B cell (primary cell): Measurements from ENCODE around the gene OXCT1. TPM values are rescaled to one million over a fixed set of nuclear protein-coding genes. Genes with fewer than 3 reads are reported as not detected.

ENCODE experiments used
- ATAC-seq: fragments of 200-7000 bp; cut with Tn5 transposase; one replicate; pipeline ENCODE4 v1.10.0; 2021; ENCODE audit warnings: low read depth, mild to moderate bottlenecking, moderate number of reproducible peaks, moderate library complexity
- CTCF ChIA-PET: fragments of 350-600 bp; sonication (Branson Sonifier 250); formaldehyde crosslinking; loops from one replicate; lab custom pipeline; 2021; ENCODE audit warnings: antibody characterized with exemption, inconsistent platforms; lab: Charles Lee
- POLR2A ChIA-PET: fragments of 350-600 bp; sonication (Branson Sonifier 250); formaldehyde crosslinking; loops from one replicate; lab custom pipeline; 2021; ENCODE audit warnings: antibody characterized with exemption; lab: Charles Lee
- DNase-seq: peaks from one replicate; pipeline ENCODE4 v3.0.0; 2013
- H2AFZ ChIP-seq: 2 replicates; pipeline ENCODE4 v1.6.1; 2012; ENCODE audit warnings: mild to moderate bottlenecking, low read depth, low read length; ENCODE audit not compliant: insufficient read depth, poor library complexity, severe bottlenecking
- H3K27ac ChIP-seq, 2 donors: 1 replicate in 1 of 2; 2 replicates in 1 of 2; pipeline ENCODE4 v1.5.1; 2012 to 2013; ENCODE audit warnings: low read length in 2 of 2, mild to moderate bottlenecking in 2 of 2, moderate library complexity in 1 of 2
- H3K27me3 ChIP-seq, 4 experiments: fragments of 200-600 bp in 1 of 4; sonication (generic) in 1 of 4; replicated peaks in 1 of 4; 1 replicate in 2 of 4; 2 replicates in 2 of 4; pipeline versions ENCODE4 v1.6.1 to v1.7.0; 2013 to 2016; ENCODE audit warnings: low read length in 3 of 4, mild to moderate bottlenecking in 2 of 4, mixed read lengths in 1 of 4, moderate library complexity in 1 of 4; ENCODE audit not compliant: insufficient read depth in 4 of 4, control insufficient read depth in 3 of 4; ENCODE audit errors: control extremely low read depth in 1 of 4
- H3K36me3 ChIP-seq, 2 experiments: replicated peaks in 1 of 2; 1 replicate in 1 of 2; 2 replicates in 1 of 2; pipeline versions ENCODE4 v1.6.1 to v1.7.1; 2013; ENCODE audit warnings: low read length in 1 of 2; ENCODE audit not compliant: insufficient read depth in 2 of 2, control insufficient read depth in 1 of 2; ENCODE audit errors: control extremely low read depth in 1 of 2, extremely low read depth in 1 of 2
- H3K4me1 ChIP-seq, 2 donors: fragments of 200-600 bp in 1 of 2; sonication (generic) in 1 of 2; 1 replicate in 1 of 2; 2 replicates in 1 of 2; pipeline versions ENCODE4 v1.5.1 to v1.6.1; 2013 to 2017; ENCODE audit warnings: low read length in 2 of 2; ENCODE audit not compliant: control insufficient read depth in 2 of 2, insufficient read depth in 2 of 2
- H3K4me2 ChIP-seq: replicated peaks from 2 replicates; pipeline ENCODE3; 2012; ENCODE audit warnings: mild to moderate bottlenecking, low read depth, low read length; ENCODE audit not compliant: poor library complexity, severe bottlenecking
- H3K4me3 ChIP-seq, 5 experiments: fragments of 200-600 bp in 1 of 5; sonication (generic) in 1 of 5; 1 replicate in 3 of 5; 2 replicates in 2 of 5; pipeline versions ENCODE4 v1.5.1 to v1.7.0; 2011 to 2016; ENCODE audit warnings: low read length in 4 of 5, mild to moderate bottlenecking in 4 of 5, low read depth in 2 of 5, control low read depth in 1 of 5, moderate library complexity in 1 of 5; ENCODE audit not compliant: insufficient read depth in 1 of 5; ENCODE audit errors: control extremely low read depth in 1 of 5, extremely low read depth in 1 of 5
- H3K79me2 ChIP-seq: fragments of 200-600 bp; sonication (generic); one replicate; pipeline ENCODE4 v1.6.0; 2016; ENCODE audit warnings: low read length; ENCODE audit not compliant: control insufficient read depth, insufficient read depth
- H3K9ac ChIP-seq: fragments of 200-600 bp; sonication (generic); 2 replicates; pipeline ENCODE4 v1.6.1; 2017; ENCODE audit warnings: mild to moderate bottlenecking, low read length, moderate library complexity
- H3K9me3 ChIP-seq, 3 donors: one replicate each; pipeline versions ENCODE4 v1.6.1 to v1.7.1; 2013; ENCODE audit warnings: low read length in 2 of 3; ENCODE audit not compliant: control insufficient read depth in 2 of 3, insufficient read depth in 1 of 3; ENCODE audit errors: control extremely low read depth in 1 of 3
- H4K20me1 ChIP-seq: 2 replicates; pipeline ENCODE4 v1.6.0; 2012; ENCODE audit warnings: mild to moderate bottlenecking, low read length; ENCODE audit not compliant: insufficient read depth, control insufficient read depth, poor library complexity, severe bottlenecking
- H3K27ac Mint-ChIP-seq: one replicate; pipeline ENCODE4 v1.8.0; 2021; ENCODE audit warnings: mixed read lengths
- H3K27me3 Mint-ChIP-seq: one replicate; pipeline ENCODE4 v1.8.0; 2021; ENCODE audit warnings: mixed read lengths
- H3K4me1 Mint-ChIP-seq: one replicate; pipeline ENCODE4 v1.8.0; 2021; ENCODE audit warnings: mixed read lengths
- H3K4me3 Mint-ChIP-seq: one replicate; pipeline ENCODE4 v1.8.0; 2021; ENCODE audit warnings: mixed read lengths
- H3K9me3 Mint-ChIP-seq: one replicate; pipeline ENCODE4 v1.8.0; 2022; ENCODE audit warnings: mixed read lengths; ENCODE audit not compliant: insufficient read depth
- EZH2 ChIP-seq: IDR thresholded peaks from 2 replicates; pipeline ENCODE4 v1.6.1; 2012; ENCODE audit warnings: borderline replicate concordance, low read depth, mild to moderate bottlenecking, moderate library complexity, low read length; ENCODE audit not compliant: insufficient read depth, poor library complexity, severe bottlenecking
- WGBS: methylation state at CpG from one replicate; pipeline ENCODE4 v1.1.5; 2013; ENCODE audit warnings: missing lambda C conversion rate; ENCODE audit not compliant: insufficient coverage; 5-methylcytosine and 5-hydroxymethylcytosine counted together
- intact Hi-C: fragments of 100-400 bp; cut with micrococcal nuclease; formaldehyde crosslinking; loops from one replicate; pipeline ENCODE4 v1.10.0; 2022
- polyA plus RNA-seq: library from polyadenylated mRNA; depleted of rRNA; stranded (reverse); fragments of >200 nt; gene quantifications from 2 replicates; pipeline ENCODE4 v1.2.3, GENCODE V29; 2012
- total RNA-seq, 2 donors: library from RNA; stranded (reverse); fragments of 120-200 nt in 1 of 2; gene quantifications; 1 replicate in 1 of 2; 2 replicates in 1 of 2; pipeline versions ENCODE4 v1.2.3 to v1.2.4, GENCODE V29; 2013 to 2022
- TF ChIP-seq, protein P1 (sequence below): fragments of 200-600 bp; IDR thresholded peaks from one replicate; pipeline ENCODE4 v1.8.0; 2022; ENCODE audit warnings: antibody characterized with exemption, mild to moderate bottlenecking

The OXCT1 gene
- total and polyA plus RNA-seq, 2 donors (not counting 1 experiment from before 2014, with no cell fraction given): 11.0 to 35.6 TPM

GRCh38 chr5:41874512-41875060 lies 4.4 kb upstream of the OXCT1 start:
- ChIA-PET POLR2A (no interaction called here), CTCF (no interaction called here)
- H3K4me1 Mint-ChIP-seq: peaks cover 13% of the 10 kb centered on the region
- peaks cover 8 to 10% of the 10 kb centered on the region in 2 donors for H3K4me1 ChIP-seq
- no peaks in the 10 kb centered on the region for H3K36me3 ChIP-seq
- H3K9me3 ChIP-seq: no peaks in the 10 kb centered on the region
- H3K27me3 ChIP-seq: peaks cover 0 to 8% (median 1%) of the 10 kb centered on the region in 4 experiments
- H3K27ac ChIP-seq: no peak overlapping the region
- TF ChIP-seq, protein P1, sequence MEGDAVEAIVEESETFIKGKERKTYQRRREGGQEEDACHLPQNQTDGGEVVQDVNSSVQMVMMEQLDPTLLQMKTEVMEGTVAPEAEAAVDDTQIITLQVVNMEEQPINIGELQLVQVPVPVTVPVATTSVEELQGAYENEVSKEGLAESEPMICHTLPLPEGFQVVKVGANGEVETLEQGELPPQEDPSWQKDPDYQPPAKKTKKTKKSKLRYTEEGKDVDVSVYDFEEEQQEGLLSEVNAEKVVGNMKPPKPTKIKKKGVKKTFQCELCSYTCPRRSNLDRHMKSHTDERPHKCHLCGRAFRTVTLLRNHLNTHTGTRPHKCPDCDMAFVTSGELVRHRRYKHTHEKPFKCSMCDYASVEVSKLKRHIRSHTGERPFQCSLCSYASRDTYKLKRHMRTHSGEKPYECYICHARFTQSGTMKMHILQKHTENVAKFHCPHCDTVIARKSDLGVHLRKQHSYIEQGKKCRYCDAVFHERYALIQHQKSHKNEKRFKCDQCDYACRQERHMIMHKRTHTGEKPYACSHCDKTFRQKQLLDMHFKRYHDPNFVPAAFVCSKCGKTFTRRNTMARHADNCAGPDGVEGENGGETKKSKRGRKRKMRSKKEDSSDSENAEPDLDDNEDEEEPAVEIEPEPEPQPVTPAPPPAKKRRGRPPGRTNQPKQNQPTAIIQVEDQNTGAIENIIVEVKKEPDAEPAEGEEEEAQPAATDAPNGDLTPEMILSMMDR: no peak
- TF ChIP-seq EZH2: no peak
- no peak overlapping the region for H3K4me2 ChIP-seq
- intact Hi-C loops: loop anchor here (10.0 kb wide), 1 partner anchor 1250 kb away; the partner anchor contains the start of gene ZNF131
- H2AFZ ChIP-seq: no peak overlapping the region
- peaks cover 3% of the 10 kb centered on the region for H3K79me2 ChIP-seq
- H3K27ac Mint-ChIP-seq: no peak overlapping the region
- no peak overlapping the region for H3K4me3 Mint-ChIP-seq
- ATAC-seq (no peak), DNase-seq (no peak)
- no peak overlapping the region for H3K4me3 ChIP-seq
- H3K9me3 Mint-ChIP-seq: no peaks in the 10 kb centered on the region
- H3K27me3 Mint-ChIP-seq: peaks cover 22% of the 10 kb centered on the region
- no peaks in the 10 kb centered on the region for H4K20me1 ChIP-seq
- H3K9ac ChIP-seq: no peak overlapping the region

GRCh38 chr5:41871852-41872251 lies 1.6 kb upstream of the OXCT1 start:
- CTCF ChIA-PET: interaction anchor here (0.7 kb wide), 1 partner anchor 34 kb away, joined by 3 read pairs; no protein-coding TSS in a partner anchor
- intact Hi-C loops: loop anchor here (10.0 kb wide), 1 partner anchor 1253 kb away; the partner anchor contains the start of gene ZNF131
- peak overlapping the region; percentile 26 for H3K27ac Mint-ChIP-seq

More at GRCh38 chr5:41871852-41872251, 1.6 kb upstream of the OXCT1 start:
- H3K27ac ChIP-seq: no peak overlapping the region
- TF ChIP-seq, protein P1: no peak
- Mint-ChIP-seq H3K27me3 (peaks cover 2% of the 10 kb centered on the region), H3K4me1 (peaks cover 28% of the 10 kb centered on the region), H3K9me3 (no peaks in the 10 kb centered on the region), H3K4me3 (no peak overlapping the region)
- peaks cover 3% of the 10 kb centered on the region for H3K79me2 ChIP-seq
- ATAC-seq (no peak), DNase-seq (no peak)
- peak overlapping the region; percentile 8 for H2AFZ ChIP-seq
- no peak overlapping the region for H3K4me2 ChIP-seq
- WGBS: 100% methylated on average over 2 of the region's 2 CpGs
- H3K9ac ChIP-seq: no peak overlapping the region
- H3K36me3 ChIP-seq: no peaks in the 10 kb centered on the region
- POLR2A ChIA-PET: interaction anchor here (1.7 to 2.5 kb wide), 2 partner anchors 32 to 54 kb away, joined by 8 to 11 read pairs; partner anchors contain the start of genes FBXO4 and RIMOC1
- no peaks in the 10 kb centered on the region for H4K20me1 ChIP-seq
- H3K4me1 ChIP-seq: peaks cover 16 to 20% of the 10 kb centered on the region in 2 donors
- H3K4me3 ChIP-seq: no peak overlapping the region
- no peaks in the 10 kb centered on the region for H3K27me3 ChIP-seq
- no peaks in the 10 kb centered on the region for H3K9me3 ChIP-seq
